Astrocyte (in vitro differentiated cells and primary cell): ENCODE data around the gene CSRNP3. TPM values are rescaled to one million over a fixed set of nuclear protein-coding genes. Genes with fewer than 3 reads are reported as not detected.

Experiments used
- DNase-seq: peaks from one replicate; pipeline ENCODE4 v3.0.0-alpha.2; 2010; ENCODE audit warnings: low read depth
- FAIRE-seq: peaks from 2 replicates; lab custom pipeline; 2011; peaks lifted over from hg19 to GRCh38; lab: Jason Lieb, UNC
- H2AFZ ChIP-seq: 2 replicates; pipeline ENCODE4 v1.6.0; 2012; ENCODE audit warnings: low read depth, low read length, inconsistent platforms
- H3K27ac ChIP-seq: 2 replicates; pipeline ENCODE4 v1.5.1; 2011; ENCODE audit warnings: low read depth, low read length, inconsistent platforms
- H3K27me3 ChIP-seq: 2 replicates; pipeline ENCODE4 v1.6.0; 2011; ENCODE audit warnings: low read length, inconsistent platforms; ENCODE audit not compliant: insufficient read depth
- H3K36me3 ChIP-seq: 2 replicates; pipeline ENCODE4 v1.5.1; 2011; ENCODE audit warnings: low read length, inconsistent platforms; ENCODE audit not compliant: insufficient read depth
- H3K4me1 ChIP-seq: 2 replicates; pipeline ENCODE4 v1.5.1; 2011; ENCODE audit warnings: low read length, inconsistent platforms; ENCODE audit not compliant: insufficient read depth
- H3K4me2 ChIP-seq: 2 replicates; pipeline ENCODE4 v1.6.0; 2012; ENCODE audit warnings: low read length, inconsistent platforms
- H3K4me3 ChIP-seq: 2 replicates; pipeline ENCODE4 v1.5.1; 2011; ENCODE audit warnings: low read depth, mild to moderate bottlenecking, low read length, inconsistent platforms; ENCODE audit not compliant: insufficient read depth
- H3K79me2 ChIP-seq: 2 replicates; pipeline ENCODE4 v1.6.0; 2012; ENCODE audit warnings: mild to moderate bottlenecking, low read length, inconsistent platforms; ENCODE audit not compliant: insufficient read depth
- H3K9ac ChIP-seq: 2 replicates; pipeline ENCODE4 v1.6.0; 2012; ENCODE audit warnings: mild to moderate bottlenecking, low read length, inconsistent platforms
- H3K9me3 ChIP-seq: 2 replicates; pipeline ENCODE4 v1.5.1; 2012; ENCODE audit warnings: low read depth, mild to moderate bottlenecking, low read length, inconsistent platforms; ENCODE audit not compliant: insufficient read depth
- H4K20me1 ChIP-seq: 2 replicates; pipeline ENCODE4 v1.6.0; 2012; ENCODE audit warnings: low read length, inconsistent platforms; ENCODE audit not compliant: insufficient read depth
- H3K27ac Mint-ChIP-seq: one replicate; pipeline ENCODE4 v1.8.0; 2021; ENCODE audit warnings: mild to moderate bottlenecking, mixed read lengths; ENCODE audit not compliant: unreplicated experiment
- H3K27me3 Mint-ChIP-seq: one replicate; pipeline ENCODE4 v1.8.0; 2021; ENCODE audit warnings: low read depth, mixed read lengths; ENCODE audit not compliant: unreplicated experiment
- H3K36me3 Mint-ChIP-seq: one replicate; pipeline ENCODE4 v1.8.0; 2021; ENCODE audit warnings: low read depth, mixed read lengths; ENCODE audit not compliant: unreplicated experiment
- H3K4me1 Mint-ChIP-seq: one replicate; pipeline ENCODE4 v1.8.0; 2021; ENCODE audit warnings: low read depth, mixed read lengths; ENCODE audit not compliant: unreplicated experiment
- H3K4me3 Mint-ChIP-seq: one replicate; pipeline ENCODE4 v1.8.0; 2021; ENCODE audit warnings: mild to moderate bottlenecking, moderate library complexity, mixed read lengths; ENCODE audit not compliant: unreplicated experiment
- H3K9me3 Mint-ChIP-seq: one replicate; pipeline ENCODE4 v1.8.0; 2021; ENCODE audit warnings: mild to moderate bottlenecking, mixed read lengths; ENCODE audit not compliant: unreplicated experiment
- CTCF ChIP-seq: IDR thresholded peaks from 2 replicates; pipeline ENCODE4 v1.5.1; 2011; ENCODE audit warnings: low read depth, mild to moderate bottlenecking, inconsistent platforms, low read length, moderate library complexity; ENCODE audit not compliant: insufficient read depth
- EZH2 ChIP-seq: IDR thresholded peaks from 2 replicates; pipeline ENCODE4 v1.6.1; 2012; ENCODE audit warnings: mild to moderate bottlenecking, low read length, inconsistent platforms; ENCODE audit not compliant: insufficient read depth
- total RNA-seq: library from RNA; stranded (reverse); gene quantifications from 2 replicates; pipeline ENCODE4 v1.2.1, GENCODE V29; 2021

Gene CSRNP3
- total RNA-seq, 1 donor from 2014 or later = 5.9 TPM

- Mint-ChIP-seq H3K4me3 (no peak overlapping the region), H3K4me1 (peaks cover 2% of the 10 kb centered on the region), H3K27me3 (no peaks in the 10 kb centered on the region), H3K27ac (no peak overlapping the region), H3K9me3 (no peaks in the 10 kb centered on the region), H3K36me3 (no peaks in the 10 kb centered on the region)
- Histone ChIP-seq H3K27ac (no peak overlapping the region), H3K4me2 (no peak overlapping the region), H4K20me1 (no peaks in the 10 kb centered on the region), H3K9me3 (no peaks in the 10 kb centered on the region), H2AFZ (no peak overlapping the region), H3K27me3 (no peaks in the 10 kb centered on the region), H3K9ac (no peak overlapping the region), H3K4me3 (no peak overlapping the region), H3K36me3 (no peaks in the 10 kb centered on the region), H3K79me2 (no peaks in the 10 kb centered on the region), H3K4me1 (no peaks in the 10 kb centered on the region)
- DNase-seq (no peak), FAIRE-seq (no peak)
- TF ChIP-seq EZH2 (no peak), CTCF (no peak)
Observed at GRCh38 chr2:165539985-165540384, 70.5 kb downstream of the CSRNP3 start.

- Histone ChIP-seq H3K27ac (no peak overlapping the region), H3K9me3 (no peaks in the 10 kb centered on the region), H3K79me2 (no peaks in the 10 kb centered on the region), H3K4me3 (no peak overlapping the region), H2AFZ (no peak overlapping the region), H3K4me2 (no peak overlapping the region), H3K9ac (no peak overlapping the region), H3K27me3 (no peaks in the 10 kb centered on the region), H4K20me1 (no peaks in the 10 kb centered on the region), H3K36me3 (no peaks in the 10 kb centered on the region), H3K4me1 (no peaks in the 10 kb centered on the region)
- H3K4me3 Mint-ChIP-seq = no peak overlapping the region
- TF ChIP-seq CTCF (no peak), EZH2 (no peak)
- FAIRE-seq = no peak
- H3K27ac Mint-ChIP-seq = no peak overlapping the region
- no peaks in the 10 kb centered on the region for H3K36me3 Mint-ChIP-seq
- peaks cover 2% of the 10 kb centered on the region for H3K4me1 Mint-ChIP-seq
- no peak for DNase-seq
- no peaks in the 10 kb centered on the region for H3K27me3 Mint-ChIP-seq
- H3K9me3 Mint-ChIP-seq = no peaks in the 10 kb centered on the region
Observed at GRCh38 chr2:165544897-165545296, 75.4 kb downstream of the CSRNP3 start.

- no peak overlapping the region for H3K9ac ChIP-seq
- H3K4me2 ChIP-seq = no peak overlapping the region
- no peak overlapping the region for H2AFZ ChIP-seq
- no peak overlapping the region for H3K27ac Mint-ChIP-seq
- DNase-seq (no peak), FAIRE-seq (no peak)
- H3K27me3 ChIP-seq = no peaks in the 10 kb centered on the region
- no peak overlapping the region for H3K27ac ChIP-seq
- no peaks in the 10 kb centered on the region for H3K36me3 Mint-ChIP-seq
- no peaks in the 10 kb centered on the region for H3K9me3 Mint-ChIP-seq
- H3K4me3 ChIP-seq = no peak overlapping the region
- H3K36me3 ChIP-seq = no peaks in the 10 kb centered on the region
- no peaks in the 10 kb centered on the region for H3K27me3 Mint-ChIP-seq
- no peaks in the 10 kb centered on the region for H3K4me1 Mint-ChIP-seq
- TF ChIP-seq CTCF (no peak), EZH2 (no peak)
- H3K4me3 Mint-ChIP-seq = no peak overlapping the region
- H3K9me3 ChIP-seq = no peaks in the 10 kb centered on the region
- H4K20me1 ChIP-seq = no peaks in the 10 kb centered on the region
- no peaks in the 10 kb centered on the region for H3K79me2 ChIP-seq
- no peaks in the 10 kb centered on the region for H3K4me1 ChIP-seq
Observed at GRCh38 chr2:165547900-165548299, 78.4 kb downstream of the CSRNP3 start.
